HL-60/S4 (cell line): ENCODE data around the gene RPL38.

ENCODE experiments used
- in situ Hi-C: fragments of 300-500 bp; cut with MboI; formaldehyde crosslinking; loops from 2 replicates; pipeline ENCODE4 v1.14.3; 2022; ENCODE audit warnings: low sequenced_read_pairs

RPL38 gene

DNA sequence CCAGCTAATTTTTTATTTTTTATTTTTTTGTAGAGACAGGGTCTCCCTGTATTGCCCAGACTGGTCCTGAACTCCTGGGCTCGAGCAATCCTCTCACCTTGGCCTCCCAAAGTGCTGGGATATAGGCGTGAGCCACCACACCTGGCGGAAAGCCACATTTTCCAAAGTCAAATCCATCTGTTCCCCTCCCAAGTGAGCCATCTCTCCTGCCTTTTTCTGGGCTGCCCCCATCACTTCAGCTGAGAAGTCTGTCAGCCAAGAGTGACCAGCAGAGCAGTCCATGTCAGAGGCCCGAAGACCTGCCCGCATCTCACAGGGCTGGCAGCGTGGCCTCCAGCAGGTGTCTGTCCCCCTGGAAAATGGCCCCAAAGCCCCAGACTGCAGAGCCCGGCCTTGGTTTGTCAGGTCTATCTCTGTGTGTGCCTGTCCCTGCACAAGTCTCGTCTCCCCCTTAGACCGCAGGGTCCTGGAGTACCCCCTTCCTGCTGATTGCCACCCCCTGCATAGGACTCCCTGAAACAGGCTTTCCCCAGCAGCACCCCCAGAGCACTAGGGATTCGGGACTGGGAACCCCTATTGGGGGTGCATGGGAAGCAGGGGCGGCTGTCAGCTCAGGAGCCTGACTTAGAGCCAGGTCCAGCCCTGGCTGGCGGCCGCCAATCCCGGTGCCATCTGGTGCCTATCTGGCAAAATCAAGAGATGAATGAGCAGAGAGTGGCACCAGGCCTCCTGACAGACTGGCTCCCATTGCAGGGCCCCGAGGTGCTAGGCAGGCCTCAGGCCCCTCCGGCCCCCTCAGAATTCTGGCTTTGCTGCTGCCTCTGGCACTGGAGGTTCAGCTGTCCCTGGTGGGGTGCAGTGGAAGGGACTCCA lies 17.7 kb downstream of the RPL38 start:
- in situ Hi-C loops: no loop called here

- in situ Hi-C loops: no loop called here
Measured at GRCh38 chr17:74222399-74222798, 18.9 kb downstream of the RPL38 start.

DNA sequence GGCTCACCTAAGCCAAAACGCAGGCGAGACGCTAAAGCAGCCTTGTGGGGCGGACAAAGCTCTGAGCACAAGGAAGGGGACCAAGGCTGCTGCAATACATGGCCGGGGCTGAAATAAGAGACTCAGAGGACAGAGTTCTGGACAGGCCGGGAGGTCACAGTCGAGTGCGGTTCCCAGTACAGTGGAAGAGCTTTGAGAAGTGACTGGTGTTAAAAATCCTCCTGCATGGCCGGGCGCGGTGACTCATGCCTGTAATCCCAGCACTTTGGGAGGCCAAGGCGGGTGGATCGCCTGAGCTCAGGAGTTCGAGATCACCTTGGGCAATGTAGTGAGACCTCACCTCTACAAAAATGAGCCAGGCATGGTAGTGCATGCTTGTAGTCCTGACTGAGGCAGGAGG lies 20.4 kb downstream of the RPL38 start:
- in situ Hi-C loops: no loop called here

- in situ Hi-C loops: no loop called here
Measured at GRCh38 chr17:74224959-74225725, 21.7 kb downstream of the RPL38 start.

DNA sequence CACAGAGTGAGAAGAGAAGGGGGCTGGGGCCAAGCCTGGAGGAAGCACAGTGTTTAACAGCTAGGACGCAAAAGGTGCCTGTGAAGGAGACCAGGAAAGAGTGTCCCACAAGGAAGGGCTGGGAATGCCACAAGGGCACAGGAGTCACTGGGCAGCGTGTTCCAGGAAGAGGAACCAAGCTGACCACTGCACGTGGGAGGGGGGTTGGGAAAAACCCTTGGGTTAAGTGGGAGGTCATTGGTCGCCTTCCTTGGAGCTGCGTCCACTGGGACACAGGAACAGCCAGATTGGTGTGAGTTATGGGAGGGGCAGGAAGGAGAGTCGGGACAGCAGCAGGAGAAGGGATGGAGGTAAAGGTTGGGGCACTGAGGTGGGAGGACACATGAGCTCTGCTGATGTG lies 22.8 kb downstream of the RPL38 start:
- in situ Hi-C loops: no loop called here

DNA sequence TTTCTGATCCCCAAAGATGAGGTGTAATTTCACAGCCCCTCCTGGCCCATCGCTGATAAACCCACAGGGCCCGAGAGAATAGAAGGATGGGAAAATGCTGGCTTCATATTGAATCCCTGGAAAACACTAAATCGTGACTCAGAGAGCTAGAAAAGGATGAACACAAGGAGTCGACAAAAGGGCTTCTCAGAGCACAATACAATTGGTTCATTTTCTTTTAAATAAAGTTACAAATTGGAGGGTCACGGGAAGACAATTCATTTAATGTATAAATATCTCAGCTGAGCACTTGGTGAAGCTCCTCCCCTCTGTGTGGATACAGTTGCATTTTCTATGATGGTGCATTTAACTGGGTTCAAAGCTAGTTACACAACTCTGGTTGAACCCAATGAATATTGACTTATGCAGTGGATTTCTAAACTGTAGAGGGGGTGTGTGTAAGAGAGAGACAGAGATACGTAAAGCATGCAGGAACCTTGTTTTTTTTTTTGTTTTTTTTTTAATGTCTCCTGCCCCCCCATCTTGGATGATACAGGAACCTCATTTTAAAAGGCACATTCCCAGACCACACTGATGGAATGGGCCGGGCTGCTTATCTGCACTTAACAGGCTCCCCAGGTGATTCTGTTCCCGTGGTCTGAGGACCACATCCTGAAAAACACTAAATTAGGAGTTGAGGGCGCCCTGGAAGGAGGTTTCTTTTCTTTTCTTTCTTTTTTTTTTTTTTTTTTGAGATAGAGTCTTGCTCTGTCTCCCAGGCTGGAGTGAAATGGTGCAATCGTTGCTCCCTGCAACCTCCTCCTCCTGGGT lies 24.0 kb downstream of the RPL38 start:
- in situ Hi-C loops: no loop called here

DNA sequence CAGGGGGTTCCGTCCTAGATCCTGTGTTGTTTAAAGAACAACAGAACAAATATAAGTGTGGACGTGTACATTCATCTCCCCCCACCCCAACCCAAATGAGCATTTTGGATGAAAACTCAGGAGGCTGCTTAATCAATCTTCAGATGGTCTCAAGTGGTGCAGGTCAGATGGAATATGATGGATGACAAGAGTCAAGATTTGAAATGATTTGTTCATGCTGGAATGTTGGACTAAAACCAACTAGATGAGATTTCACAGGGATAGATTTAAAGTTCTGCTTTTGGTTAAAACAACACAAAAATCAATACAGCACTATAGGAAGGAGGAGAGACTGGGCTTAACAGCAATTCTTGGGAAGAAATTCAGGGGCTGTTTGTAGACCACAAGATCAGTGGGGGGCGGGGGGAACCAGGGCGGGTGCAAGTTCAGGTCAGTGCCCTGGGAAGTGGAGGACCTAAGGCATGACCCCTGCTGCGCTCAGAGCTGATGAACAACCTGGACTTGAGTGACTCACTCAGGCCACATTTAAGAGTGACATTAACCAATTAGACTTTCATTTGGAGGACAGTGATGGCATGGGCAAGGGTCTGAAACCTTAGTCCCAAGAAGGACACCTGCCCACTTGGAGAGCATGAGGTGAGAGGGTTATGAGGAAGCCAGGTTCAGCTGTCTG lies 25.0 kb downstream of the RPL38 start:
- in situ Hi-C loops: no loop called here

GRCh38 chr17:74230896-74231295 lies 27.4 kb downstream of the RPL38 start:
- in situ Hi-C loops: no loop called here

DNA sequence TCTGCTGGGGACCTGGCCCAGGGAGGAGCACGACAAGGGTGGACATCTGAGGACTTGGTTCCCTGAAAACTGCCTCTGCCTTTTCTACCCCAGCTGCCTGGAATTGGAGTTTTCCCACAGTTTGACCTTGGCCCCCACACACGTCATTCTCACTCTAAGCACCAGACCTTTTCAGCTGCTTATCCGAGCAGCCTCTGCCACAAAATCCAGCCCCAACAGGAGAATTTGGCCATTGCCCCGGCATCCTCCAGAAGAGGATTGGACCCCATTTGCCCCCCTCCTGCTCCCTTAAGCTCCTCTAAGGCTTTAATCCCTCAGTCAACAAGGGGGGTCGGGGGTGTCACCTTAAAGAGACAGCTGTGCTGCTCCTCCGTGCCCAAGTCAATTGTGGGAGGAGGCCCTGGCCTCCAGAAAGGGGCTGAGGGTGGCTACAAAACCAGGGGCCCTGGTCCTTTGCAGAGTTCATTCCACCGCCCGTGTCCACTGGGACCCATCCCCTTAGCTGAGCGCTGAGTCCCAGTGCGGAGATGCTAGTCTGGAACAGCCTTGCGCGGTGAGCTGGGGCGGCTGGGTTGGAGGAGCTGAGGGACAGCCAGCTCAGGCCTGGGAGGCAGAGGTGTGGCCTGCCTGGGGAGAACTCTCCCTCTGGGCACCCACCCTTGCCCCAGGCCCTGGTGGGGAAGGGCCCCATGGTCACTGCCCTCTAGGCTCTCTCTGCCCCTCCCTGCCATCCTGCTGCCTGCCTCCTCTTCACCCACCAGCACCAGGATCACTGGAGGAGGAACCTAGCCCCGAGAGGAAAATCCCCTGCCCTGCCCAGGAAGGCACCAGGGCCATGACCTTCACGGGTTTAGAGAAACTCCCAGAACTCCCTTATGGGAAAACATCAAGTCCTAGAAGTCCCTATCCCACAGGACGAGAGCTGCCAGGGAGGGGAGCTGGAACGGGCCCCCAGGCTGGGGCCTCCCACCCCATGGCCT lies 28.7 kb downstream of the RPL38 start:
- in situ Hi-C loops: no loop called here

DNA sequence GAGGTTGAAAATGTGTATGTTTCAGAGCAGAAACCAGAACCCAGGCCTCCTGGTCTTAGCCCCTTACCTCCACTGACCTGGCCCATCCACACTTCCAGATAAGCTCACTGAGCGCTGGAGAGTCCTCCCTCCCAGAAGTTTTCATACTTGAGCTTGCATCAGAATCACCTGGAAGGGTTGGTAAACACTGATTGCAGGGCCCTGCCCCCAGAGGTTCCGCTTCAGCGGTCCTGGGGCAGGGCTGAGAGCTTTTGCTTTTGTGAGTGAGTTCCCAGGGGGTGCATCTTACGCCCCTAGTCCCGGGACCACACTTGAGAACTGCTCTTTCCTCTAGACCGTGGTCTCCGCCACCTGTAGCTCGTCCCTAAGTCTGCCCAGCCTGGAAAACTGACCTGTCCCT lies 30.5 kb downstream of the RPL38 start:
- in situ Hi-C loops: no loop called here

DNA sequence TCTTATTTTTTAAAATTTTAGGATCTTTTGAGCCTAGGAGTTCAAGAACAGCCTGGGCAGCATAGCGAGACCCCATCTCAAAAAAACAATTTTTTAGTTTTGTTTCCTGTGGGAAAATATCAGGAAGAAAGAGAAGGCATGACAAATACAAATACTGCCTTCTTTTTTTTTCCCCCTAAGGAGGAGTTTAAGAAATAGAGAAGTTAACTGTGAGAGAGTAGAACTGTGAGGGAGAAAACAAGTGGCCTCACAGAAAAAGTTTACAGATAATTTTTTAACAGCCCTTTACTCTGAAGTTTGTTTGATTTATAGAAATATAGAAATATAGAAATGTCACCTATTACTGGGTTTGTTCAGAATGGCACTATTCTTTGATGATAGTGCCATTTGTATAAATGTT lies 31.0 kb downstream of the RPL38 start:
- in situ Hi-C loops: no loop called here

DNA sequence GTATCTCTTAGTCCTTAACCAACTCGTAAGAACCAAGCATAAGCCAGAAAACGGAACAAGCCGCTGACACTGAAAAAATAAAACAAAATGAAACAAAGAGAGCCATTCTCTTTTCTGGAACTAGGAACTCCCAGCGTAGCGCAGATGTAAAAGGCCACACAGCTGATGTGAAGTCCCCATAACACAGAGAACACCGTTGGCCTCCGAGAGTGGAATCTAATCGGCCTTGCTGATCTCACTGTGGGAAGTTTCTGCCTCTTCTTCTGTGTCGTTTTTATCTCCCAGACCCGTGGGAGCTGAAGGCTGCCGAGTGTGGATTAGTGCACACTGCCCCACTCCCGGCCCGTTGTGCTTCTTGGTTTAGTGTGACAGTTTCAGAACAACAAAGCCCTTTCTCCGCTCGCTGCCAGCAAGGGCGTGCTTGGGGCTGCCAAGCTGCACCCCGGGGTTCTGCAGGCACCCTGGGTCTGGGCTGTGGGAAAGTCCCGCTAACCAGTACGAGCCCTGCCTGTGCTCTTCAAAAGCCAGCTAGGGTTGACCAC lies 31.6 kb downstream of the RPL38 start:
- in situ Hi-C loops: no loop called here

DNA sequence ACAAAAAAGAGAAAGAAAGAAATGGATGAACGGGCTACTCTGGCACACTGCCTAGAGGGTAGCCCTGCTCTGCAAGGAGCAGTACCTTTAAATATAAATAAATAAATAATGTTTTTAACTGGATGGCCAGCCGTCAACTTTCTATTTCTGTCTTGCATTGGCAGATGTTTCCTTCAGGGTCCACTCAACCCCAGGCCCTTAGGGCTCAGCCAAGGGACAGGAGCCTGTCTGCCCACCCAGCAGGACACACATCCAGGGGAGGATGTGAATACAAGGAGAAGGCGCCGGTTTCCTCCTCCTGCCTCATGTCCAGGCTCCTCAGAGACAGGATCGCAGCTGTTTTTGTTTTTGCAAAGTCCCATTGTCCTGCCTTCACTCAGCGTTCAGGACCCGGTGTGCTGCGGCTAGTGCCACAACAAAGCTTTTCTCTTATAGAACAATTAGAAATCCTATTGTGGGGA lies 32.5 kb downstream of the RPL38 start:
- in situ Hi-C loops: no loop called here

- in situ Hi-C loops: no loop called here
Measured at GRCh38 chr17:74237321-74237720, 33.8 kb downstream of the RPL38 start.

- in situ Hi-C loops: no loop called here
Measured at GRCh38 chr17:74239172-74239571, 35.7 kb downstream of the RPL38 start.

DNA sequence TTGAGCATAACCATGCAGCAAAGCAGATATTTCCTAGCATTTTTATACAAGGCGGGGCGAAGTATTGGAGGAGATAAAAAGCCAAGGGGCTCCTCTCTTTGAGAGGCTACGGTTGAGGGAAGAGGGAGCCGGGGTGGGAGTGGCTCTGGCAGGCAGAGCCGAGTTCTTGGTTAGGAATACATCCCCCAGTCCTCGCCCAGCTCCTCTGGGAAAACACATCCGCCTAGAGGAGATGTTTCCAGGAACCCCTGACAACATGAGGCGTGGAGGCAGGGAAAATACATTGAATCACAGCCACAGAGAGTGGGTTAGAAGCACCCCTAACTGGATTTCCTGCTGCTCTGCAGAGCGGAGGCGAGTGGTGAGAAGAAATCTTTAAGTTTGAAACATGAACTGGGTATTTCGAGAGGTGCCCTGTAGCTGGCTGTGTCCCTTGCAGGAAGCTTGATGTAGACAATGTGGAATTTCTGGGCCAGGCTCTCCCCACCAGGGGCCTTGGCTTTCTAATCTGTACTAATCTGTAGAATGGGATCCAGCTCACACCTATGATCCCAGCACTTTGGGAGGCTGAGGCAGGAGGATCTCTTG lies 37.2 kb downstream of the RPL38 start:
- in situ Hi-C loops: no loop called here

GRCh38 chr17:74241431-74241830 lies 38.0 kb downstream of the RPL38 start:
- in situ Hi-C loops: no loop called here

- in situ Hi-C loops: no loop called here
Measured at GRCh38 chr17:74241847-74242246, 38.4 kb downstream of the RPL38 start.
